Osteocyte (in vitro differentiated cells): ENCODE measurements around the gene KDM4C. TPM values are rescaled to one million over a fixed set of nuclear protein-coding genes. Genes with fewer than 3 reads are reported as not detected.

Experiments used
- DNase-seq: peaks from one replicate; pipeline ENCODE4 v3.0.0; 2021; ENCODE audit warnings: mixed read lengths; ENCODE audit not compliant: unreplicated experiment; ENCODE audit errors: extremely low spot score
- H3K27ac Mint-ChIP-seq: one replicate; pipeline ENCODE4 v1.8.0; 2021; ENCODE audit warnings: mild to moderate bottlenecking, mixed read lengths; ENCODE audit not compliant: unreplicated experiment
- H3K27me3 Mint-ChIP-seq: one replicate; pipeline ENCODE4 v1.8.0; 2021; ENCODE audit warnings: mixed read lengths; ENCODE audit not compliant: unreplicated experiment
- H3K36me3 Mint-ChIP-seq: one replicate; pipeline ENCODE4 v1.8.0; 2021; ENCODE audit warnings: mixed read lengths; ENCODE audit not compliant: unreplicated experiment
- H3K4me1 Mint-ChIP-seq: one replicate; pipeline ENCODE4 v1.8.0; 2021; ENCODE audit warnings: mixed read lengths; ENCODE audit not compliant: unreplicated experiment
- H3K4me3 Mint-ChIP-seq: one replicate; pipeline ENCODE4 v1.8.0; 2021; ENCODE audit warnings: mild to moderate bottlenecking, moderate library complexity, mixed read lengths; ENCODE audit not compliant: unreplicated experiment
- H3K9me3 Mint-ChIP-seq: one replicate; pipeline ENCODE4 v1.8.0; 2021; ENCODE audit warnings: mixed read lengths; ENCODE audit not compliant: unreplicated experiment
- CTCF ChIP-seq: fragments of 200-600 bp; sonication (generic); IDR thresholded peaks from 2 replicates; pipeline ENCODE4 v1.5.0; 2021; ENCODE audit warnings: antibody characterized with exemption, mild to moderate bottlenecking, moderate library complexity
- total RNA-seq: library from RNA; stranded (reverse); gene quantifications from 2 replicates; pipeline ENCODE4 v1.2.1, GENCODE V29; 2021

Gene KDM4C
- total RNA-seq, 1 donor from 2014 or later = 25.3 TPM

- Mint-ChIP-seq H3K36me3 (peaks cover 5% of the 10 kb centered on the region), H3K27me3 (no peaks in the 10 kb centered on the region), H3K4me1 (peaks cover 22% of the 10 kb centered on the region), H3K4me3 (no peak overlapping the region), H3K27ac (no peak overlapping the region), H3K9me3 (no peaks in the 10 kb centered on the region)
- DNase-seq = no peak
- TF ChIP-seq CTCF = no peak
Observed at GRCh38 chr9:6942406-6942805, 184.6 kb downstream of the KDM4C start.

- H3K27me3 Mint-ChIP-seq = no peaks in the 10 kb centered on the region
- no peak for TF ChIP-seq CTCF
- no peaks in the 10 kb centered on the region for H3K9me3 Mint-ChIP-seq
- H3K4me1 Mint-ChIP-seq = peaks cover 20% of the 10 kb centered on the region
- no peak for DNase-seq
- peaks cover 5% of the 10 kb centered on the region for H3K36me3 Mint-ChIP-seq
- no peak overlapping the region for H3K4me3 Mint-ChIP-seq
- no peak overlapping the region for H3K27ac Mint-ChIP-seq
Observed at GRCh38 chr9:6943293-6943692, 185.5 kb downstream of the KDM4C start.

- H3K27ac Mint-ChIP-seq = no peak overlapping the region
- H3K36me3 Mint-ChIP-seq = peaks cover 5% of the 10 kb centered on the region
- H3K27me3 Mint-ChIP-seq = no peaks in the 10 kb centered on the region
- DNase-seq = no peak
- peak; percentile 20 for TF ChIP-seq CTCF
- peaks cover 13% of the 10 kb centered on the region for H3K4me1 Mint-ChIP-seq
- H3K9me3 Mint-ChIP-seq = no peaks in the 10 kb centered on the region
- no peak overlapping the region for H3K4me3 Mint-ChIP-seq
Observed at GRCh38 chr9:6944093-6944551, 186.3 kb downstream of the KDM4C start.

- DNase-seq = no peak
- H3K27ac Mint-ChIP-seq = no peak overlapping the region
- no peak overlapping the region for H3K4me3 Mint-ChIP-seq
- H3K36me3 Mint-ChIP-seq = peaks cover 8% of the 10 kb centered on the region
- H3K27me3 Mint-ChIP-seq = no peaks in the 10 kb centered on the region
- H3K9me3 Mint-ChIP-seq = no peaks in the 10 kb centered on the region
- H3K4me1 Mint-ChIP-seq = peaks cover 8% of the 10 kb centered on the region
- no peak for TF ChIP-seq CTCF
Observed at GRCh38 chr9:6944896-6945295, 187.1 kb downstream of the KDM4C start.

GRCh38 chr9:6945816-6946215 is 188.0 kb downstream of the KDM4C start:
- no peak for DNase-seq
- peaks cover 5% of the 10 kb centered on the region for H3K36me3 Mint-ChIP-seq
- no peak overlapping the region for H3K4me3 Mint-ChIP-seq
- no peaks in the 10 kb centered on the region for H3K9me3 Mint-ChIP-seq
- H3K4me1 Mint-ChIP-seq = peaks cover 8% of the 10 kb centered on the region
- H3K27me3 Mint-ChIP-seq = no peaks in the 10 kb centered on the region
- no peak overlapping the region for H3K27ac Mint-ChIP-seq
- TF ChIP-seq CTCF = no peak
